ENCODE data around the gene C2orf81.
"Not testable (repeated sequence)": the region's sequence is repeated elsewhere in the genome, so short reads cannot be mapped to it uniquely, and the experiment has no call there.

C2orf81 gene

GRCh38 chr2:74436111-74436805 is 14.8 kb upstream of the C2orf81 start:
- no peak overlapping the region for H3K4me3 Mint-ChIP-seq
- peaks cover 49% of the 10 kb centered on the region for H3K4me1 Mint-ChIP-seq
- H3K27me3 Mint-ChIP-seq = peaks cover 8% of the 10 kb centered on the region
- no peak for ATAC-seq
- H3K27ac Mint-ChIP-seq = peak overlapping the region; percentile 20
- no peaks in the 10 kb centered on the region for H3K9me3 Mint-ChIP-seq
- no peaks in the 10 kb centered on the region for H3K36me3 Mint-ChIP-seq

- Mint-ChIP-seq H3K9me3 (no peaks in the 10 kb centered on the region), H3K27ac (no peak overlapping the region), H3K27me3 (no peaks in the 10 kb centered on the region), H3K4me1 (no peaks in the 10 kb centered on the region), H3K36me3 (peaks cover 31% of the 10 kb centered on the region), H3K4me3 (no peak overlapping the region)
- no peak for ATAC-seq
Observed at GRCh38 chr2:74430502-74430901, 9.1 kb upstream of the C2orf81 start.

GRCh38 chr2:74429487-74430451 is 8.3 kb upstream of the C2orf81 start:
- no peak for ATAC-seq
- Mint-ChIP-seq H3K36me3 (peaks cover 38% of the 10 kb centered on the region), H3K27me3 (no peaks in the 10 kb centered on the region), H3K4me3 (no peak overlapping the region), H3K27ac (no peak overlapping the region), H3K9me3 (no peaks in the 10 kb centered on the region), H3K4me1 (no peaks in the 10 kb centered on the region)

- H3K27me3 Mint-ChIP-seq = no peaks in the 10 kb centered on the region
- ATAC-seq = no peak
- H3K27ac Mint-ChIP-seq = no peak overlapping the region
- H3K4me3 Mint-ChIP-seq = no peak overlapping the region
- no peaks in the 10 kb centered on the region for H3K9me3 Mint-ChIP-seq
- H3K36me3 Mint-ChIP-seq = peaks cover 43% of the 10 kb centered on the region
- H3K4me1 Mint-ChIP-seq = no peaks in the 10 kb centered on the region
Observed at GRCh38 chr2:74428675-74429074, 7.3 kb upstream of the C2orf81 start.

- Mint-ChIP-seq H3K4me3 (no peak overlapping the region), H3K27me3 (no peaks in the 10 kb centered on the region), H3K9me3 (no peaks in the 10 kb centered on the region)
Observed at GRCh38 chr2:74427551-74427950, 6.1 kb upstream of the C2orf81 start.

GRCh38 chr2:74426181-74426758 is 4.9 kb upstream of the C2orf81 start:
- Mint-ChIP-seq H3K9me3 (no peaks in the 10 kb centered on the region), H3K27ac (no peak overlapping the region), H3K36me3 (peaks cover 43% of the 10 kb centered on the region), H3K4me3 (no peak overlapping the region), H3K27me3 (no peaks in the 10 kb centered on the region), H3K4me1 (peaks cover 19% of the 10 kb centered on the region)
- ATAC-seq = no peak

More at GRCh38 chr2:74427551-74427950, 6.1 kb upstream of the C2orf81 start:
- peaks cover 43% of the 10 kb centered on the region for H3K36me3 Mint-ChIP-seq
- no peak overlapping the region for H3K27ac Mint-ChIP-seq
- no peak for ATAC-seq
- H3K4me1 Mint-ChIP-seq = peaks cover 11% of the 10 kb centered on the region

GRCh38 chr2:74425523-74425922 is 4.1 kb upstream of the C2orf81 start:
- Mint-ChIP-seq H3K27me3 (no peaks in the 10 kb centered on the region), H3K27ac (no peak overlapping the region), H3K36me3 (peaks cover 43% of the 10 kb centered on the region), H3K4me3 (no peak overlapping the region), H3K9me3 (no peaks in the 10 kb centered on the region), H3K4me1 (peaks cover 26% of the 10 kb centered on the region)
- no peak for ATAC-seq

GRCh38 chr2:74424995-74425406 is 3.6 kb upstream of the C2orf81 start:
- no peak for ATAC-seq
- H3K27ac Mint-ChIP-seq = no peak overlapping the region
- no peaks in the 10 kb centered on the region for H3K27me3 Mint-ChIP-seq
- H3K9me3 Mint-ChIP-seq = no peaks in the 10 kb centered on the region
- peaks cover 40% of the 10 kb centered on the region for H3K36me3 Mint-ChIP-seq
- H3K4me3 Mint-ChIP-seq = no peak overlapping the region
- H3K4me1 Mint-ChIP-seq = peaks cover 31% of the 10 kb centered on the region

GRCh38 chr2:74424139-74424992 is 2.9 kb upstream of the C2orf81 start:
- no peak overlapping the region for H3K4me3 Mint-ChIP-seq
- peaks cover 36% of the 10 kb centered on the region for H3K4me1 Mint-ChIP-seq
- ATAC-seq = no peak
- no peaks in the 10 kb centered on the region for H3K9me3 Mint-ChIP-seq
- H3K27me3 Mint-ChIP-seq = no peaks in the 10 kb centered on the region
- peaks cover 39% of the 10 kb centered on the region for H3K36me3 Mint-ChIP-seq
- no peak overlapping the region for H3K27ac Mint-ChIP-seq

GRCh38 chr2:74423231-74424095 is 2.0 kb upstream of the C2orf81 start:
- Mint-ChIP-seq H3K4me3 (peak overlapping the region; percentile 96), H3K27ac (peak overlapping the region; percentile 89), H3K4me1 (peaks cover 36% of the 10 kb centered on the region), H3K9me3 (no peaks in the 10 kb centered on the region), H3K36me3 (peaks cover 36% of the 10 kb centered on the region), H3K27me3 (no peaks in the 10 kb centered on the region)
- ATAC-seq = no peak

GRCh38 chr2:74420443-74421103 is 846 bp downstream of the C2orf81 start:
- H3K9me3 Mint-ChIP-seq = not testable (repeated sequence)
- H3K36me3 Mint-ChIP-seq = peaks cover 13% of the 10 kb centered on the region

GRCh38 chr2:74420006-74420405 is 1.4 kb downstream of the C2orf81 start:
- Mint-ChIP-seq H3K36me3 (peaks cover 7% of the 10 kb centered on the region), H3K4me3 (peak overlapping the region; percentile 0), H3K4me1 (peaks cover 57% of the 10 kb centered on the region), H3K27ac (peak overlapping the region; percentile 89), H3K27me3 (no peaks in the 10 kb centered on the region), H3K9me3 (no peaks in the 10 kb centered on the region)
- ATAC-seq = no peak

More at GRCh38 chr2:74420443-74421103, 846 bp downstream of the C2orf81 start:
- peak overlapping the region; percentile 89 for H3K27ac Mint-ChIP-seq
- not testable (repeated sequence) for ATAC-seq, H3K27me3 Mint-ChIP-seq
- H3K4me3 Mint-ChIP-seq = peak overlapping the region; percentile 96
- H3K4me1 Mint-ChIP-seq = peaks cover 57% of the 10 kb centered on the region

GRCh38 chr2:74419345-74419744 is 2.1 kb downstream of the C2orf81 start:
- ATAC-seq = no peak
- peaks cover under 1% of the 10 kb centered on the region for H3K36me3 Mint-ChIP-seq
- H3K4me3 Mint-ChIP-seq = no peak overlapping the region
- H3K4me1 Mint-ChIP-seq = peaks cover 61% of the 10 kb centered on the region
- H3K27me3 Mint-ChIP-seq = no peaks in the 10 kb centered on the region
- peak overlapping the region; percentile 89 for H3K27ac Mint-ChIP-seq
- H3K9me3 Mint-ChIP-seq = no peaks in the 10 kb centered on the region
